H9 (cell line): ENCODE data around the gene GPATCH3. TPM values are rescaled to one million over a fixed set of nuclear protein-coding genes. Genes with fewer than 3 reads are reported as not detected.

Experiments used
- DNase-seq: peaks from one replicate; pipeline ENCODE4 v3.0.0-alpha.2; 2017
- H2AFZ ChIP-seq: one replicate; pipeline ENCODE4 v1.6.1; 2013; ENCODE audit warnings: mild to moderate bottlenecking, low read length, control low read depth, moderate library complexity
- H2AK5ac ChIP-seq: 2 replicates; pipeline ENCODE4 v1.6.1; 2013; ENCODE audit warnings: low read length, control low read depth, mixed read lengths; ENCODE audit not compliant: insufficient read length
- H2BK120ac ChIP-seq: one replicate; pipeline ENCODE4 v1.6.1; 2013; ENCODE audit warnings: low read depth, mild to moderate bottlenecking, low read length, control low read depth, inconsistent platforms; ENCODE audit not compliant: poor library complexity, severe bottlenecking
- H2BK12ac ChIP-seq: 2 replicates; pipeline ENCODE4 v1.6.1; 2013; ENCODE audit warnings: low read length, control low read depth, mixed read lengths, low read depth; ENCODE audit not compliant: insufficient read length
- H2BK15ac ChIP-seq: 2 replicates; pipeline ENCODE4 v1.6.1; 2013; ENCODE audit warnings: low read depth, low read length, control low read depth
- H2BK20ac ChIP-seq: one replicate; pipeline ENCODE4 v1.6.1; 2013; ENCODE audit warnings: low read depth, mild to moderate bottlenecking, low read length, control low read depth, inconsistent platforms; ENCODE audit not compliant: poor library complexity, severe bottlenecking
- H2BK5ac ChIP-seq: 2 replicates; pipeline ENCODE4 v1.6.1; 2013; ENCODE audit warnings: low read length, control low read depth, mixed read lengths; ENCODE audit not compliant: insufficient read length
- H3K14ac ChIP-seq: 2 replicates; pipeline ENCODE4 v1.6.1; 2013; ENCODE audit warnings: low read length, control low read depth; ENCODE audit not compliant: insufficient read depth
- H3K18ac ChIP-seq: 2 replicates; pipeline ENCODE4 v1.6.1; 2013; ENCODE audit warnings: low read depth, mild to moderate bottlenecking, mixed read lengths, low read length, control low read depth; ENCODE audit not compliant: insufficient read length
- H3K23ac ChIP-seq: 2 replicates; pipeline ENCODE4 v1.6.1; 2013; ENCODE audit warnings: low read length, control low read depth, mixed read lengths, low read depth; ENCODE audit not compliant: insufficient read length
- H3K23me2 ChIP-seq: 2 replicates; pipeline ENCODE4 v1.6.1; 2013; ENCODE audit warnings: low read depth, mild to moderate bottlenecking, mixed read lengths, low read length, control low read depth; ENCODE audit not compliant: insufficient read length, poor library complexity, severe bottlenecking
- H3K27ac ChIP-seq: 2 replicates; pipeline ENCODE4 v1.5.1; 2013; ENCODE audit warnings: low read length, control low read depth, mixed read lengths, low read depth; ENCODE audit not compliant: insufficient read length
- H3K27me3 ChIP-seq: 2 replicates; pipeline ENCODE4 v1.6.1; 2013; ENCODE audit warnings: low read length, control low read depth, inconsistent platforms; ENCODE audit not compliant: insufficient read depth
- H3K4ac ChIP-seq: 2 replicates; pipeline ENCODE4 v1.6.1; 2013; ENCODE audit warnings: low read depth, mild to moderate bottlenecking, control low read depth, inconsistent platforms, low read length, moderate library complexity
- H3K4me1 ChIP-seq: 2 replicates; pipeline ENCODE4 v1.6.1; 2013; ENCODE audit warnings: low read length, control low read depth, inconsistent platforms; ENCODE audit not compliant: insufficient read depth
- H3K4me2 ChIP-seq: 2 replicates; pipeline ENCODE4 v1.6.1; 2013; ENCODE audit warnings: low read length, control low read depth, mixed read lengths; ENCODE audit not compliant: insufficient read length, insufficient read depth
- H3K56ac ChIP-seq: 2 replicates; pipeline ENCODE4 v1.6.1; 2013; ENCODE audit warnings: low read depth, mild to moderate bottlenecking, mixed read lengths, low read length, control low read depth; ENCODE audit not compliant: insufficient read length
- H3K79me1 ChIP-seq: 2 replicates; pipeline ENCODE4 v1.6.1; 2013; ENCODE audit warnings: low read depth, mild to moderate bottlenecking, moderate library complexity, low read length, control low read depth, inconsistent platforms; ENCODE audit not compliant: insufficient read depth, poor library complexity, severe bottlenecking
- H3K79me2 ChIP-seq: 2 replicates; pipeline ENCODE4 v1.6.1; 2013; ENCODE audit warnings: low read length, control low read depth, inconsistent platforms; ENCODE audit not compliant: insufficient read depth
- H3K9ac ChIP-seq: 2 replicates; pipeline ENCODE4 v1.6.1; 2013; ENCODE audit warnings: low read length, control low read depth, mixed read lengths; ENCODE audit not compliant: insufficient read length; ENCODE audit errors: extremely low read depth
- H3K9me3 ChIP-seq: one replicate; pipeline ENCODE4 v1.6.1; 2013; ENCODE audit warnings: low read depth, low read length, inconsistent platforms; ENCODE audit not compliant: control insufficient read depth
- H3T11ph ChIP-seq: one replicate; pipeline ENCODE4 v1.6.1; 2013; ENCODE audit warnings: mild to moderate bottlenecking, low read length, control low read depth, inconsistent platforms
- H4K20me1 ChIP-seq: one replicate; pipeline ENCODE4 v1.6.1; 2013; ENCODE audit not compliant: control insufficient read depth, insufficient read length, insufficient read depth
- H4K5ac ChIP-seq: 2 replicates; pipeline ENCODE4 v1.6.1; 2013; ENCODE audit warnings: low read depth, mild to moderate bottlenecking, mixed read lengths, low read length, control low read depth; ENCODE audit not compliant: insufficient read length
- H4K8ac ChIP-seq: replicated peaks from 2 replicates; pipeline ENCODE4 v1.6.1; 2013; ENCODE audit warnings: low read length, control low read depth, mixed read lengths, low read depth; ENCODE audit not compliant: insufficient read length
- H4K91ac ChIP-seq: 2 replicates; pipeline ENCODE4 v1.6.1; 2013; ENCODE audit warnings: low read depth, mild to moderate bottlenecking, moderate library complexity, mixed read lengths, low read length, control low read depth; ENCODE audit not compliant: insufficient read length
- H3K27ac Mint-ChIP-seq, 3 experiments: 2 replicates in 2 of 3; 3 replicates in 1 of 3; pipeline ENCODE4 v1.8.0; 2020 to 2021; ENCODE audit warnings: mixed read lengths in 3 of 3, mild to moderate bottlenecking in 1 of 3, moderate library complexity in 1 of 3
- H3K27me3 Mint-ChIP-seq: 2 replicates; pipeline ENCODE4 v1.8.0; 2021; ENCODE audit warnings: low read depth, mild to moderate bottlenecking, moderate library complexity, mixed read lengths
- H3K36me3 Mint-ChIP-seq, 3 experiments: 2 replicates in 2 of 3; 3 replicates in 1 of 3; pipeline ENCODE4 v1.8.0; 2020 to 2021; ENCODE audit warnings: low read depth in 3 of 3, mixed read lengths in 3 of 3; ENCODE audit not compliant: insufficient read depth in 1 of 3
- H3K4me1 Mint-ChIP-seq, 2 experiments: 2 replicates each; pipeline ENCODE4 v1.8.0; 2020; ENCODE audit warnings: mixed read lengths in 2 of 2
- H3K4me3 Mint-ChIP-seq, 2 experiments: 2 replicates in 1 of 2; 3 replicates in 1 of 2; pipeline ENCODE4 v1.8.0; 2020 to 2021; ENCODE audit warnings: mild to moderate bottlenecking in 2 of 2, mixed read lengths in 2 of 2, moderate library complexity in 1 of 2
- H3K9me3 Mint-ChIP-seq, 2 experiments: 2 replicates in 1 of 2; 3 replicates in 1 of 2; pipeline ENCODE4 v1.8.0; 2020; ENCODE audit warnings: mild to moderate bottlenecking in 2 of 2, mixed read lengths in 2 of 2, moderate library complexity in 1 of 2
- CTCF ChIP-seq: fragments of 200-600 bp; sonication (generic); conservative IDR thresholded peaks from 3 replicates; pipeline ENCODE4 v1.8.0; 2021; ENCODE audit warnings: antibody characterized with exemption, mild to moderate bottlenecking
- WGBS: extraction: QIAGEN DNeasy Blood & Tissue Kit; methylation state at CpG from one replicate; pipeline ENCODE4 v1.1.7; 2013; ENCODE audit warnings: missing lambda C conversion rate, low lambda C conversion rate, mixed read lengths; ENCODE audit not compliant: insufficient read length; ENCODE audit errors: extremely low coverage; 5-methylcytosine and 5-hydroxymethylcytosine counted together
- total RNA-seq: library from RNA; stranded (reverse); gene quantifications from 2 replicates; pipeline ENCODE4 v1.2.1, GENCODE V29; 2021

Gene GPATCH3
- total RNA-seq, 1 experiment from 2014 or later = 19.4 TPM

GRCh38 chr1:26915204-26915842 lies 15.1 kb upstream of the GPATCH3 start:
- Histone ChIP-seq H3K56ac (no peak overlapping the region), H4K8ac (no peak overlapping the region), H3T11ph (no peak overlapping the region), H4K20me1 (no peaks in the 10 kb centered on the region), H3K18ac (no peak overlapping the region), H3K79me2 (no peaks in the 10 kb centered on the region), H2AFZ (no peak overlapping the region), H4K5ac (no peak overlapping the region), H3K27me3 (no peaks in the 10 kb centered on the region), H2BK20ac (no peak overlapping the region), H3K9ac (no peak overlapping the region), H3K27ac (no peak overlapping the region), H2BK5ac (no peak overlapping the region), H2BK15ac (no peak overlapping the region), H3K23me2 (peaks cover 3% of the 10 kb centered on the region), H3K4me1 (no peaks in the 10 kb centered on the region), H3K9me3 (no peaks in the 10 kb centered on the region), H3K23ac (no peak overlapping the region), H3K4me2 (no peak overlapping the region), H4K91ac (no peak overlapping the region), H2BK12ac (no peak overlapping the region), H3K4ac (no peak overlapping the region), H3K79me1 (no peaks in the 10 kb centered on the region), H3K14ac (no peak overlapping the region), H2BK120ac (no peak overlapping the region), H2AK5ac (no peak overlapping the region)
- Mint-ChIP-seq H3K27ac (no peak overlapping the region), H3K36me3 (no peaks in the 10 kb centered on the region), H3K9me3 (no peaks in the 10 kb centered on the region), H3K4me3 (no peak overlapping the region), H3K4me1 (no peaks in the 10 kb centered on the region), H3K27me3 (peaks cover 10% of the 10 kb centered on the region)
- WGBS = no CpG with 5 or more reads among the region's 5 CpGs
- no peak for DNase-seq
- TF ChIP-seq CTCF = no peak
